T follicular helper cell (primary cell): ENCODE results near the gene ABLIM1.

Source experiments
- DNase-seq: peaks from one replicate; pipeline ENCODE4 v3.0.0-alpha.2; 2020; ENCODE audit warnings: low read depth

Gene ABLIM1

GRCh38 chr10:114624422-114624821 lies 33.7 kb downstream of the ABLIM1 start:
- no peak for DNase-seq

GRCh38 chr10:114623661-114624294 lies 34.3 kb downstream of the ABLIM1 start:
- no peak for DNase-seq

- DNase-seq = no peak
These were observed 34.9 kb downstream of the ABLIM1 start for GRCh38 chr10:114623155-114623554.

GRCh38 chr10:114618722-114619121 lies 39.4 kb downstream of the ABLIM1 start:
- DNase-seq = no peak

- DNase-seq = no peak
These were observed 41.6 kb downstream of the ABLIM1 start for GRCh38 chr10:114616516-114616915.

- DNase-seq = no peak
These were observed 42.0 kb downstream of the ABLIM1 start for GRCh38 chr10:114616103-114616502.

GRCh38 chr10:114615600-114616007 lies 42.5 kb downstream of the ABLIM1 start:
- no peak for DNase-seq

GRCh38 chr10:114613237-114613979 lies 44.7 kb downstream of the ABLIM1 start:
- no peak for DNase-seq

- no peak for DNase-seq
These were observed 46.5 kb downstream of the ABLIM1 start for GRCh38 chr10:114611617-114612016.

GRCh38 chr10:114609518-114610426 lies 48.3 kb downstream of the ABLIM1 start:
- DNase-seq = no peak

- no peak for DNase-seq
These were observed 50.6 kb downstream of the ABLIM1 start for GRCh38 chr10:114607358-114607998.

GRCh38 chr10:114605155-114605797 lies 52.8 kb downstream of the ABLIM1 start:
- no peak for DNase-seq

- no peak for DNase-seq
These were observed 53.5 kb downstream of the ABLIM1 start for GRCh38 chr10:114604357-114605130.

- DNase-seq = no peak
These were observed 54.1 kb downstream of the ABLIM1 start for GRCh38 chr10:114603948-114604347.

- DNase-seq = no peak
These were observed 54.8 kb downstream of the ABLIM1 start for GRCh38 chr10:114603303-114603702.

- DNase-seq = no peak
These were observed 58.0 kb downstream of the ABLIM1 start for GRCh38 chr10:114600057-114600456.

- no peak for DNase-seq
These were observed 61.3 kb downstream of the ABLIM1 start for GRCh38 chr10:114596793-114597192.

- DNase-seq = no peak
These were observed 64.1 kb downstream of the ABLIM1 start for GRCh38 chr10:114593816-114594468.

GRCh38 chr10:114593240-114593792 lies 64.8 kb downstream of the ABLIM1 start:
- no peak for DNase-seq

GRCh38 chr10:114590993-114591392 lies 67.1 kb downstream of the ABLIM1 start:
- no peak for DNase-seq
